WTC11 (cell line): ENCODE measurements around the gene SSB. TPM values are rescaled to one million over a fixed set of nuclear protein-coding genes. Genes with fewer than 3 reads are reported as not detected.

Source experiments
- ATAC-seq: fragments of 200-7000 bp; cut with Tn5 transposase; 2 replicates; pipeline ENCODE4 v1.10.0; 2021; ENCODE audit warnings: mild to moderate bottlenecking, moderate library complexity
- CTCF ChIA-PET: fragments of 300-600 bp; sonication (Branson Sonifier 250); formaldehyde crosslinking; loops from one replicate; lab custom pipeline; 2021; ENCODE audit warnings: antibody characterized with exemption; lab: Charles Lee
- POLR2A ChIA-PET: fragments of 350-600 bp; sonication (Branson Sonifier 250); formaldehyde crosslinking; loops from one replicate; lab custom pipeline; 2021; ENCODE audit warnings: antibody characterized with exemption; lab: Charles Lee
- DNase-seq: peaks from one replicate; pipeline ENCODE4 v3.0.0; 2021; ENCODE audit warnings: low spot score
- H3K27ac Mint-ChIP-seq: 2 replicates; pipeline ENCODE4 v1.8.0; 2021; ENCODE audit warnings: mixed read lengths
- H3K27me3 Mint-ChIP-seq: 2 replicates; pipeline ENCODE4 v1.8.0; 2021; ENCODE audit warnings: low read depth, mild to moderate bottlenecking, moderate library complexity, mixed read lengths
- H3K36me3 Mint-ChIP-seq: 2 replicates; pipeline ENCODE4 v1.8.0; 2021; ENCODE audit warnings: mixed read lengths
- H3K4me1 Mint-ChIP-seq: 2 replicates; pipeline ENCODE4 v1.8.0; 2022; ENCODE audit warnings: mixed read lengths
- H3K4me3 Mint-ChIP-seq: 2 replicates; pipeline ENCODE4 v1.8.0; 2021; ENCODE audit warnings: mild to moderate bottlenecking, moderate library complexity, mixed read lengths
- H3K9me3 Mint-ChIP-seq: 2 replicates; pipeline ENCODE4 v1.8.0; 2021; ENCODE audit warnings: mixed read lengths
- CBFB ChIP-seq: sonication (generic); formaldehyde crosslinking; IDR thresholded peaks from 2 replicates; pipeline ENCODE4 v1.8.1; 2022; ENCODE audit warnings: mild to moderate bottlenecking, low read depth, missing genetic modification reagents
- GTF2I ChIP-seq: fragments of 250-450 bp; sonication (Bioruptor Pico); conservative IDR thresholded peaks from 2 replicates; pipeline ENCODE4 v1.4.0; 2021; ENCODE audit warnings: mild to moderate bottlenecking
- HMGA2 ChIP-seq: fragments of 250-450 bp; sonication (Bioruptor Pico); IDR thresholded peaks from 2 replicates; pipeline ENCODE4 v1.4.0; 2021; ENCODE audit warnings: mild to moderate bottlenecking, moderate library complexity
- IRF2 ChIP-seq: sonication (generic); formaldehyde crosslinking; IDR thresholded peaks from 2 replicates; pipeline ENCODE4 v1.8.0; 2022; ENCODE audit warnings: low read depth, missing genetic modification reagents, borderline replicate concordance
- KAT7 ChIP-seq: sonication (generic); formaldehyde crosslinking; IDR thresholded peaks from 2 replicates; pipeline ENCODE4 v1.8.1; 2023; ENCODE audit warnings: missing genetic modification reagents, mild to moderate bottlenecking, borderline replicate concordance
- OVOL2 ChIP-seq: fragments of 250-450 bp; sonication (Bioruptor Pico); IDR thresholded peaks from 2 replicates; pipeline ENCODE4 v1.9.0; 2021; ENCODE audit warnings: mild to moderate bottlenecking, borderline replicate concordance
- PRRX2 ChIP-seq: fragments of 250-450 bp; sonication (Bioruptor Pico); IDR thresholded peaks from 2 replicates; pipeline ENCODE4 v1.8.0; 2021; ENCODE audit warnings: mild to moderate bottlenecking
- SMAD4 ChIP-seq: sonication (generic); formaldehyde crosslinking; IDR thresholded peaks from 2 replicates; pipeline ENCODE4 v1.8.0; 2022; ENCODE audit warnings: mild to moderate bottlenecking, missing genetic modification reagents
- total RNA-seq: library from RNA; stranded (reverse); gene quantifications from 3 replicates; pipeline ENCODE4 v1.2.3, GENCODE V29; 2021
- TF ChIP-seq, protein P1 (sequence below): fragments of 250-450 bp; sonication (Bioruptor Pico); IDR thresholded peaks from 2 replicates; pipeline ENCODE4 v1.9.0; 2021; ENCODE audit warnings: mild to moderate bottlenecking, borderline replicate concordance
- TF ChIP-seq, protein P2 (sequence below): fragments of 250-450 bp; sonication (Bioruptor Pico); IDR thresholded peaks from 2 replicates; pipeline ENCODE4 v1.9.0; 2021; ENCODE audit warnings: mild to moderate bottlenecking
- TF ChIP-seq, protein P3 (sequence below): sonication (generic); formaldehyde crosslinking; IDR thresholded peaks from 2 replicates; pipeline ENCODE4 v1.8.1; 2023; ENCODE audit warnings: mild to moderate bottlenecking, missing genetic modification reagents, moderate library complexity
- TF ChIP-seq, protein P4 (sequence below): sonication (generic); formaldehyde crosslinking; IDR thresholded peaks from 2 replicates; pipeline ENCODE4 v1.8.1; 2023; ENCODE audit warnings: mild to moderate bottlenecking, moderate library complexity, missing genetic modification reagents
- TF ChIP-seq, protein P5 (sequence below): sonication (generic); formaldehyde crosslinking; IDR thresholded peaks from 2 replicates; pipeline ENCODE4 v1.8.0; 2022; ENCODE audit warnings: mild to moderate bottlenecking, missing genetic modification reagents

SSB gene
- total RNA-seq, 1 experiment from 2014 or later = 235 TPM

DNA sequence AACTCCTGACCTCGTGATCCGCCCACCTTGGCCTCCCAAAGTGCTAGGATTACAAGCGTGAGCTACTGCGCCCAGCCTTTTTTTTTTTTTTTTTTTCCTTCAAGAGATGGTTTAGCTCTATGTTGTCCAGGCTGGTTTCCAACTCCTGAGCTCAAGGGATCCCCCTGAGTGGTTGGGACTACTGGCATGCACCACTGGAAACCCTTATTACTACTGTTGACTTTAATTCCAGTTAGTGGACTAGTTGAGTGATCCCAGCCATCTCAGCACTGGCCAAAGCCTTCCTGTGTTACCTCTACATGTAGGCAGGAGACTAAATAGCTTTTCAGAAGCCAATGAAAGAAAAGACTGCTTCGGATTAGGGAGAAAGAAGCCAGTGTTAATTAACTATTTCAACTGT lies 8.1 kb upstream of the SSB start (continued):
- TF ChIP-seq, protein P1, sequence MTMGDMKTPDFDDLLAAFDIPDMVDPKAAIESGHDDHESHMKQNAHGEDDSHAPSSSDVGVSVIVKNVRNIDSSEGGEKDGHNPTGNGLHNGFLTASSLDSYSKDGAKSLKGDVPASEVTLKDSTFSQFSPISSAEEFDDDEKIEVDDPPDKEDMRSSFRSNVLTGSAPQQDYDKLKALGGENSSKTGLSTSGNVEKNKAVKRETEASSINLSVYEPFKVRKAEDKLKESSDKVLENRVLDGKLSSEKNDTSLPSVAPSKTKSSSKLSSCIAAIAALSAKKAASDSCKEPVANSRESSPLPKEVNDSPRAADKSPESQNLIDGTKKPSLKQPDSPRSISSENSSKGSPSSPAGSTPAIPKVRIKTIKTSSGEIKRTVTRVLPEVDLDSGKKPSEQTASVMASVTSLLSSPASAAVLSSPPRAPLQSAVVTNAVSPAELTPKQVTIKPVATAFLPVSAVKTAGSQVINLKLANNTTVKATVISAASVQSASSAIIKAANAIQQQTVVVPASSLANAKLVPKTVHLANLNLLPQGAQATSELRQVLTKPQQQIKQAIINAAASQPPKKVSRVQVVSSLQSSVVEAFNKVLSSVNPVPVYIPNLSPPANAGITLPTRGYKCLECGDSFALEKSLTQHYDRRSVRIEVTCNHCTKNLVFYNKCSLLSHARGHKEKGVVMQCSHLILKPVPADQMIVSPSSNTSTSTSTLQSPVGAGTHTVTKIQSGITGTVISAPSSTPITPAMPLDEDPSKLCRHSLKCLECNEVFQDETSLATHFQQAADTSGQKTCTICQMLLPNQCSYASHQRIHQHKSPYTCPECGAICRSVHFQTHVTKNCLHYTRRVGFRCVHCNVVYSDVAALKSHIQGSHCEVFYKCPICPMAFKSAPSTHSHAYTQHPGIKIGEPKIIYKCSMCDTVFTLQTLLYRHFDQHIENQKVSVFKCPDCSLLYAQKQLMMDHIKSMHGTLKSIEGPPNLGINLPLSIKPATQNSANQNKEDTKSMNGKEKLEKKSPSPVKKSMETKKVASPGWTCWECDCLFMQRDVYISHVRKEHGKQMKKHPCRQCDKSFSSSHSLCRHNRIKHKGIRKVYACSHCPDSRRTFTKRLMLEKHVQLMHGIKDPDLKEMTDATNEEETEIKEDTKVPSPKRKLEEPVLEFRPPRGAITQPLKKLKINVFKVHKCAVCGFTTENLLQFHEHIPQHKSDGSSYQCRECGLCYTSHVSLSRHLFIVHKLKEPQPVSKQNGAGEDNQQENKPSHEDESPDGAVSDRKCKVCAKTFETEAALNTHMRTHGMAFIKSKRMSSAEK (CRISPR knock-in tag) = no peak
- TF ChIP-seq, protein P2, sequence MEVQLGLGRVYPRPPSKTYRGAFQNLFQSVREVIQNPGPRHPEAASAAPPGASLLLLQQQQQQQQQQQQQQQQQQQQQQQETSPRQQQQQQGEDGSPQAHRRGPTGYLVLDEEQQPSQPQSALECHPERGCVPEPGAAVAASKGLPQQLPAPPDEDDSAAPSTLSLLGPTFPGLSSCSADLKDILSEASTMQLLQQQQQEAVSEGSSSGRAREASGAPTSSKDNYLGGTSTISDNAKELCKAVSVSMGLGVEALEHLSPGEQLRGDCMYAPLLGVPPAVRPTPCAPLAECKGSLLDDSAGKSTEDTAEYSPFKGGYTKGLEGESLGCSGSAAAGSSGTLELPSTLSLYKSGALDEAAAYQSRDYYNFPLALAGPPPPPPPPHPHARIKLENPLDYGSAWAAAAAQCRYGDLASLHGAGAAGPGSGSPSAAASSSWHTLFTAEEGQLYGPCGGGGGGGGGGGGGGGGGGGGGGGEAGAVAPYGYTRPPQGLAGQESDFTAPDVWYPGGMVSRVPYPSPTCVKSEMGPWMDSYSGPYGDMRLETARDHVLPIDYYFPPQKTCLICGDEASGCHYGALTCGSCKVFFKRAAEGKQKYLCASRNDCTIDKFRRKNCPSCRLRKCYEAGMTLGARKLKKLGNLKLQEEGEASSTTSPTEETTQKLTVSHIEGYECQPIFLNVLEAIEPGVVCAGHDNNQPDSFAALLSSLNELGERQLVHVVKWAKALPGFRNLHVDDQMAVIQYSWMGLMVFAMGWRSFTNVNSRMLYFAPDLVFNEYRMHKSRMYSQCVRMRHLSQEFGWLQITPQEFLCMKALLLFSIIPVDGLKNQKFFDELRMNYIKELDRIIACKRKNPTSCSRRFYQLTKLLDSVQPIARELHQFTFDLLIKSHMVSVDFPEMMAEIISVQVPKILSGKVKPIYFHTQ (CRISPR knock-in tag) = no peak

DNA sequence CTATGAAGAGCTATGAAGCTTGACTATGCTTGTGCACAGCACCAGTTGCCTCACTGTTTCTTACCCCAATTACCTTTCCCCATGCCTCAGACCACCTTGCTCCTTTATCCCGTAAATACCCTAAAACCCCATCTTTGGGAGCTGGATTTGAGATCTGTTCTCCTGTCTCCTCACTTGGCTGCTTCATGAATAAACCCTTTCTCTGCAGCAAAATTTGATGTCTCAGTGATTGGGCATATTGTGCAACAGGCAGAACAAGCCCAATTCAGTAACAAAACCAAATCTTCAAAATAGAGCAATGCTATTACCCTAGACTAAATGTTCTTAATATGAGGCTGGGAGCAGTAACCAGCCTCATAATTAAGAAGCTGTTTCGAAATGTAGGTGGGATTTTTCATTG lies 3.5 kb upstream of the SSB start:
- no peaks in the 10 kb centered on the region for H3K27me3 Mint-ChIP-seq
- POLR2A ChIA-PET = no interaction called here
- ATAC-seq = no peak
- peaks cover 23% of the 10 kb centered on the region for H3K4me1 Mint-ChIP-seq
- TF ChIP-seq, protein P3, sequence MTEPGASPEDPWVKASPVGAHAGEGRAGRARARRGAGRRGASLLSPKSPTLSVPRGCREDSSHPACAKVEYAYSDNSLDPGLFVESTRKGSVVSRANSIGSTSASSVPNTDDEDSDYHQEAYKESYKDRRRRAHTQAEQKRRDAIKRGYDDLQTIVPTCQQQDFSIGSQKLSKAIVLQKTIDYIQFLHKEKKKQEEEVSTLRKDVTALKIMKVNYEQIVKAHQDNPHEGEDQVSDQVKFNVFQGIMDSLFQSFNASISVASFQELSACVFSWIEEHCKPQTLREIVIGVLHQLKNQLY = no peak
- TF ChIP-seq KAT7 (no peak), SMAD4 (CRISPR knock-in tag) (no peak), OVOL2 (CRISPR knock-in tag) (no peak)
- TF ChIP-seq, protein P4, sequence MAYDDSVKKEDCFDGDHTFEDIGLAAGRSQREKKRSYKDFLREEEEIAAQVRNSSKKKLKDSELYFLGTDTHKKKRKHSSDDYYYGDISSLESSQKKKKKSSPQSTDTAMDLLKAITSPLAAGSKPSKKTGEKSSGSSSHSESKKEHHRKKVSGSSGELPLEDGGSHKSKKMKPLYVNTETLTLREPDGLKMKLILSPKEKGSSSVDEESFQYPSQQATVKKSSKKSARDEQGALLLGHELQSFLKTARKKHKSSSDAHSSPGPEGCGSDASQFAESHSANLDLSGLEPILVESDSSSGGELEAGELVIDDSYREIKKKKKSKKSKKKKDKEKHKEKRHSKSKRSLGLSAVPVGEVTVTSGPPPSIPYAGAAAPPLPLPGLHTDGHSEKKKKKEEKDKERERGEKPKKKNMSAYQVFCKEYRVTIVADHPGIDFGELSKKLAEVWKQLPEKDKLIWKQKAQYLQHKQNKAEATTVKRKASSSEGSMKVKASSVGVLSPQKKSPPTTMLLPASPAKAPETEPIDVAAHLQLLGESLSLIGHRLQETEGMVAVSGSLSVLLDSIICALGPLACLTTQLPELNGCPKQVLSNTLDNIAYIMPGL = no peak
- TF ChIP-seq, all 79 proteins: peak for 0
- H3K9me3 Mint-ChIP-seq = no peaks in the 10 kb centered on the region
- no peaks in the 10 kb centered on the region for H3K36me3 Mint-ChIP-seq
- no peak overlapping the region for H3K27ac Mint-ChIP-seq
- no peak for DNase-seq
- CTCF ChIA-PET = no interaction called here
- no peak overlapping the region for H3K4me3 Mint-ChIP-seq

DNA sequence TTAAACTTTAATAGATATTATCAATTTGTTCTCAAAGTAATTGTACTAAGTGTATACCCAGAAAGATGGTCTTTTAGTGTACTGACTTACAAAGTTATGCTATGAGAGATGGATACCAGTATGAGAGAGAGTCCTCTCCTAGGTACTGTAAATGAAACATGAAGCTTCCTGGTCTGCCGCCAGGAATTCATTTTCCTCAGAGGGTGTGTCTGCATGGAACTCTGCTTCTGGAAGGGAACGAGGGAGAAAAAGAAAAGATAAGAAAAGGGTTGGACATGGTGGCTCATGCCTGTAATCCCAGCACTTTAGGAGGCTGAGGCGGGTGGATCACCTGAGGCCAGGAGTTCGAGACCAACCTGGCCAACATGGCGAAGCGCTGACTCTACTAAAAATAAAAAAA lies 2.2 kb upstream of the SSB start:
- no peaks in the 10 kb centered on the region for H3K9me3 Mint-ChIP-seq
- H3K27me3 Mint-ChIP-seq = no peaks in the 10 kb centered on the region
- POLR2A ChIA-PET = no interaction called here
- TF ChIP-seq GTF2I (no peak), CBFB (CRISPR knock-in tag) (no peak), HMGA2 (no peak), PRRX2 (CRISPR knock-in tag) (no peak), IRF2 (no peak), SMAD4 (CRISPR knock-in tag) (no peak)
- TF ChIP-seq, protein P5, sequence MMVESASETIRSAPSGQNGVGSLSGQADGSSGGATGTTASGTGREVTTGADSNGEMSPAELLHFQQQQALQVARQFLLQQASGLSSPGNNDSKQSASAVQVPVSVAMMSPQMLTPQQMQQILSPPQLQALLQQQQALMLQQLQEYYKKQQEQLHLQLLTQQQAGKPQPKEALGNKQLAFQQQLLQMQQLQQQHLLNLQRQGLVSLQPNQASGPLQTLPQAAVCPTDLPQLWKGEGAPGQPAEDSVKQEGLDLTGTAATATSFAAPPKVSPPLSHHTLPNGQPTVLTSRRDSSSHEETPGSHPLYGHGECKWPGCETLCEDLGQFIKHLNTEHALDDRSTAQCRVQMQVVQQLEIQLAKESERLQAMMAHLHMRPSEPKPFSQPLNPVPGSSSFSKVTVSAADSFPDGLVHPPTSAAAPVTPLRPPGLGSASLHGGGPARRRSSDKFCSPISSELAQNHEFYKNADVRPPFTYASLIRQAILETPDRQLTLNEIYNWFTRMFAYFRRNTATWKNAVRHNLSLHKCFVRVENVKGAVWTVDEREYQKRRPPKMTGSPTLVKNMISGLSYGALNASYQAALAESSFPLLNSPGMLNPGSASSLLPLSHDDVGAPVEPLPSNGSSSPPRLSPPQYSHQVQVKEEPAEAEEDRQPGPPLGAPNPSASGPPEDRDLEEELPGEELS = no peak
- TF ChIP-seq, protein P3 = no peak
- TF ChIP-seq, all 79 proteins: peak for 0
- Mint-ChIP-seq H3K4me3 (no peak overlapping the region), H3K4me1 (peaks cover 28% of the 10 kb centered on the region), H3K27ac (no peak overlapping the region), H3K36me3 (peaks cover 5% of the 10 kb centered on the region)
- CTCF ChIA-PET = no interaction called here
- ATAC-seq (no peak), DNase-seq (no peak)
